ENCODE data around the gene NRROS. TPM values are rescaled to one million over a fixed set of nuclear protein-coding genes. Genes with fewer than 3 reads are reported as not detected.

Gene NRROS
- total RNA-seq, 1 donor from 2014 or later: 5.4 TPM

GRCh38 chr3:196600359-196600758 is 39.1 kb upstream of the NRROS start:
- Histone ChIP-seq H3K36me3 (no peaks in the 10 kb centered on the region), H3K27me3 (no peaks in the 10 kb centered on the region), H3K4me1 (no peaks in the 10 kb centered on the region), H3K27ac (no peak overlapping the region), H3K9me3 (no peaks in the 10 kb centered on the region), H3K4me3 (no peak overlapping the region)
- no peak for DNase-seq (ENCODE audit: extremely low spot score in 2 of 2)
- intact Hi-C loops (cut with DNase I): no loop called here
- no peak for TF ChIP-seq POLR2A (IDR thresholded peaks at IDR 0.05)
- TF ChIP-seq POLR2AphosphoS5 (IDR thresholded peaks at IDR 0.05; ENCODE audit: insufficient read depth in 1 of 2, low read depth in 1 of 2): no peak
- TF ChIP-seq CTCF (IDR thresholded peaks at IDR 0.05): no peak

- H3K4me1 ChIP-seq: no peaks in the 10 kb centered on the region
- H3K36me3 ChIP-seq: no peaks in the 10 kb centered on the region
- H3K27me3 ChIP-seq: no peaks in the 10 kb centered on the region
- no peak overlapping the region for H3K4me3 ChIP-seq
- no peaks in the 10 kb centered on the region for H3K9me3 ChIP-seq
- no peak for TF ChIP-seq POLR2AphosphoS5 (IDR thresholded peaks at IDR 0.05; ENCODE audit: insufficient read depth in 1 of 2, low read depth in 1 of 2)
- no peak for TF ChIP-seq POLR2A (IDR thresholded peaks at IDR 0.05)
- TF ChIP-seq CTCF (IDR thresholded peaks at IDR 0.05): no peak
- no peak overlapping the region for H3K27ac ChIP-seq
- DNase-seq (ENCODE audit: extremely low spot score in 2 of 2): no peak
- intact Hi-C loops (cut with DNase I): no loop called here
Observed at GRCh38 chr3:196602673-196603072, 36.8 kb upstream of the NRROS start.

- H3K27me3 ChIP-seq: no peaks in the 10 kb centered on the region
- TF ChIP-seq POLR2A (IDR thresholded peaks at IDR 0.05): no peak
- TF ChIP-seq POLR2AphosphoS5 (IDR thresholded peaks at IDR 0.05; ENCODE audit: insufficient read depth in 1 of 2, low read depth in 1 of 2): no peak
- TF ChIP-seq CTCF (IDR thresholded peaks at IDR 0.05): no peak
- no peak overlapping the region for H3K4me3 ChIP-seq
- no peaks in the 10 kb centered on the region for H3K4me1 ChIP-seq
- H3K27ac ChIP-seq: no peak overlapping the region
- H3K36me3 ChIP-seq: no peaks in the 10 kb centered on the region
- no peaks in the 10 kb centered on the region for H3K9me3 ChIP-seq
- DNase-seq (ENCODE audit: extremely low spot score in 2 of 2): no peak
- intact Hi-C loops (cut with DNase I): no loop called here
Observed at GRCh38 chr3:196603683-196604082, 35.8 kb upstream of the NRROS start.

DNA sequence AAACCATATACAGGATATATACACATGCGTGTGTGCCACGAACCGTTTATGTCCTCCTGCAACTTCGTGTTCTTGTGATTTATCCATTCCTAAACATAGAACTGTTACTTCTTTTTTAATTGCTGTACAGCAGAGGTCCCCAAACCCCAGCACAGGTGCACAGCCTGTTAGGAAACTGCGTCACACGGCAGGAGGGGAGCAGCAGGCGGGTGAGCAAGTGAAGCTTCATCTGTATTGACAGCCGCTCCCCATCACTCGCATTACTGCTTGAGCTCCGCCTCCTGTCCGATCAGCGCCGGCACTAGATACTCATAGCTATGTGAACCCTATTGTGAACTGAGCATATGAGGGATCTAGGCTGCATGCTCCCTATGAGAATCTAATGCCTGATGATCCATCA is 34.9 kb upstream of the NRROS start:
- Histone ChIP-seq H3K27ac (no peak overlapping the region), H3K27me3 (no peaks in the 10 kb centered on the region), H3K36me3 (no peaks in the 10 kb centered on the region), H3K4me1 (no peaks in the 10 kb centered on the region), H3K9me3 (no peaks in the 10 kb centered on the region), H3K4me3 (no peak overlapping the region)
- intact Hi-C loops (cut with DNase I): no loop called here
- DNase-seq (ENCODE audit: extremely low spot score in 2 of 2): no peak
- TF ChIP-seq CTCF (IDR thresholded peaks at IDR 0.05): no peak
- TF ChIP-seq POLR2A (IDR thresholded peaks at IDR 0.05): no peak
- no peak for TF ChIP-seq POLR2AphosphoS5 (IDR thresholded peaks at IDR 0.05; ENCODE audit: insufficient read depth in 1 of 2, low read depth in 1 of 2)

GRCh38 chr3:196608693-196609092 is 30.8 kb upstream of the NRROS start:
- Histone ChIP-seq H3K9me3 (no peaks in the 10 kb centered on the region), H3K4me3 (no peak overlapping the region), H3K27me3 (no peaks in the 10 kb centered on the region), H3K27ac (no peak overlapping the region), H3K36me3 (no peaks in the 10 kb centered on the region), H3K4me1 (peaks cover 6% of the 10 kb centered on the region)
- TF ChIP-seq POLR2AphosphoS5 (IDR thresholded peaks at IDR 0.05; ENCODE audit: insufficient read depth in 1 of 2, low read depth in 1 of 2) (no peak), POLR2A (IDR thresholded peaks at IDR 0.05) (no peak), CTCF (IDR thresholded peaks at IDR 0.05) (no peak)
- no peak for DNase-seq (ENCODE audit: extremely low spot score in 2 of 2)
- intact Hi-C loops (cut with DNase I): no loop called here

Data from vagina (tissue), 2 donors.